ENCODE data around the gene MTA2. TPM values are rescaled to one million over a fixed set of nuclear protein-coding genes. Genes with fewer than 3 reads are reported as not detected.
"Not testable (repeated sequence)": the region's sequence is repeated elsewhere in the genome, so short reads cannot be mapped to it uniquely, and the experiment has no call there.

The MTA2 gene
- total RNA-seq, 6 experiments from 2014 or later, result 89.6 to 106 (median 95.8) TPM

DNA sequence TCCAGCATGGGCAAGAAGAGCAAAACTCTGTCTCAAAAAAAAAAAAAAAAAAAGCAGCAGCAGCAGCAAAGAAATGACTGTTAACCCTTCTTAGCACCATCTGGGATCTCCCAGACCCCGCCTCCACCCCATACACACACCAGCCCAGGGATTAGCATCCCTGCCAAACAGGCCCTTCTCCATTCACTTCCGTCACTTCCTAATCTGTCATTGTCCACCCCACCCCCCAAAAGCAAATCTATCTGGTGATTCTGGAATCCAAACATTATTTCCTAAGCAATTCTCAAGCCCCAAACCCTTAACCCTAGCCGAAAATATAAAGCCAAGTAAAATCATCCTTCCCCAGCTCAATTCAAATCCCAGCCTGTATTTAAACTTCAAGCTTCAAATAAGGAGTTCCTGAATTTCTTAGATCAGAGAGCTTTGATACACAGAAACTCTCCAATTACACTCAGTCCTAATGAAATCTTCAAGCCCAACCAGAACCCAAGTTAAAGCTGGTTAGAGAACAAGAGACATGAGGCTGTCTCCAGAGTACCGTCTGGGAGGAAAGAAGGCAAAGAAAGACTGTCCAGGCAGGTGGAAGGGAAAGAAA is 49.1 kb downstream of the MTA2 start:
- H3K27ac Mint-ChIP-seq, result peak overlapping the region; percentile 98
- peaks cover 7% of the 10 kb centered on the region for H3K36me3 Mint-ChIP-seq (ENCODE audit: low read depth)
- DNase-seq, result no peak
- peaks cover 10% of the 10 kb centered on the region for H3K27me3 Mint-ChIP-seq (ENCODE audit: insufficient read depth)
- no peaks in the 10 kb centered on the region for H3K9me3 Mint-ChIP-seq
- TF ChIP-seq, protein P1, sequence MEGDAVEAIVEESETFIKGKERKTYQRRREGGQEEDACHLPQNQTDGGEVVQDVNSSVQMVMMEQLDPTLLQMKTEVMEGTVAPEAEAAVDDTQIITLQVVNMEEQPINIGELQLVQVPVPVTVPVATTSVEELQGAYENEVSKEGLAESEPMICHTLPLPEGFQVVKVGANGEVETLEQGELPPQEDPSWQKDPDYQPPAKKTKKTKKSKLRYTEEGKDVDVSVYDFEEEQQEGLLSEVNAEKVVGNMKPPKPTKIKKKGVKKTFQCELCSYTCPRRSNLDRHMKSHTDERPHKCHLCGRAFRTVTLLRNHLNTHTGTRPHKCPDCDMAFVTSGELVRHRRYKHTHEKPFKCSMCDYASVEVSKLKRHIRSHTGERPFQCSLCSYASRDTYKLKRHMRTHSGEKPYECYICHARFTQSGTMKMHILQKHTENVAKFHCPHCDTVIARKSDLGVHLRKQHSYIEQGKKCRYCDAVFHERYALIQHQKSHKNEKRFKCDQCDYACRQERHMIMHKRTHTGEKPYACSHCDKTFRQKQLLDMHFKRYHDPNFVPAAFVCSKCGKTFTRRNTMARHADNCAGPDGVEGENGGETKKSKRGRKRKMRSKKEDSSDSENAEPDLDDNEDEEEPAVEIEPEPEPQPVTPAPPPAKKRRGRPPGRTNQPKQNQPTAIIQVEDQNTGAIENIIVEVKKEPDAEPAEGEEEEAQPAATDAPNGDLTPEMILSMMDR (IDR thresholded peaks at IDR 0.05), result no peak
- H3K4me3 Mint-ChIP-seq, result peak overlapping the region; percentile 86
- H3K4me1 Mint-ChIP-seq (ENCODE audit: low read depth), result peaks cover 76% of the 10 kb centered on the region

DNA sequence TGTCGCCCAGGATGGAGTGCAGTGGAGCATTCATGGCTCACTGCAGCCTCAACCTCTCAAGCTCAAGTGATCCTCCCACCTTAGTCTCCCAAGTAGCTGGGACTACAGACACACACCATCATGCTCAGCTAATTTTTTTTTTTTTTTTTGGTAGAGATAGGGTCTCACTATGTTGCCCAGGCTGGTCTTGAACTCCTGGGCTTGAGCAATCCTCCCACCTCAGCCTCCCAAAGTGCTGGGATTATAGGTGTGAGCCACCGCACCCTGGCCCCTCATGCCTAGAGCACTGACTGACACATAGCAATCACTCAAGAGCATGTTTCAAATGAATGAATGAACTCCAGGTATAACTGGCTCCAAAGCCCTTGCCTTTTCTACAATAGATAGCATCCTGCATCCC is 51.2 kb downstream of the MTA2 start:
- not testable (repeated sequence) for DNase-seq

DNA sequence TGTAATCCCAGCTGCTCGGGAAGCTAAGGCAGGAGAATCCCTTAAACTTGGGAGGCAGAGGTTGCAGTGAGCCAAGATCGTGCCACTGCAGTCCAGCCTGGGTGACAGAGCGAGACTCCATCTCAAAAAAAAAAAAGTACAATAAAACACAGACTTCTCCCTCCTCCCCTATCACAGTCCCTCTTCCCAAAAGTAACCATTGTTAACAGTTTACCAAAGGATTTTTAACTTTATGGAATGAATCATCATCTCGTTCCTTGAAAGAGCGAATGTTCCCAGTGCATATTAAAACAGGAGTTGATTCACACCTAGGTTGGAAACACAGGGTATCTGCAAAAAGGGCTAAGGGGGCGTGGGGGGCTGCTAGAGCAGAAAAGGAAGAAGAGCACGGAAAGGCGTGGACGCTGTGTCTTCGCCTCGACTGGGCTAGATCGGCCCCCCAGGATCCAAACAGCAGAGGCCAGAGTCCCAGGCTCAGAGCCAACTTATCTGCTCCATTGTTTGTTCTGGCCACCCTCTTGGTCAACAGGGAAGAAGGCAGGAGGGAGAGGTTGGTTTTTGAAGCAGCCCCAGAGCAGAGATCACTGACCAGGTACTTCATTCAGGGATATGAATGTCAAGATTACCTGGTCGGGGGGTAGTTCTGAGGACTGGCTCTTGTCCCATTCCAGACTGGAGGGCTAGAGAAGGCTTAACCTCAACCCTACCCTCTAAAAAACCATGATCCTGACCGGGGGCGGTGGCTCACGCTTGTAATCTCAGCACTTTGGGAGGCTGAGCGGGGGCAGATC is 52.9 kb downstream of the MTA2 start:
- Mint-ChIP-seq H3K4me1 (ENCODE audit: low read depth) (peaks cover 42% of the 10 kb centered on the region), H3K27ac (no peak overlapping the region; the same call in 1 of the 2 replicates), H3K36me3 (ENCODE audit: low read depth) (peaks cover 19% of the 10 kb centered on the region), H3K4me3 (no peak overlapping the region; the same call in 1 of the 2 replicates), H3K27me3 (ENCODE audit: insufficient read depth) (peaks cover 12% of the 10 kb centered on the region), H3K9me3 (no peaks in the 10 kb centered on the region)
- TF ChIP-seq, protein P1 (IDR thresholded peaks at IDR 0.05), result no peak
- no peak for DNase-seq

More for the DNA sequence above, 51.2 kb downstream of the MTA2 start:
- not testable (repeated sequence) for H3K9me3 Mint-ChIP-seq; H3K4me3 Mint-ChIP-seq; H3K27me3 Mint-ChIP-seq (ENCODE audit: insufficient read depth); H3K36me3 Mint-ChIP-seq (ENCODE audit: low read depth)
- Mint-ChIP-seq H3K4me1 (ENCODE audit: low read depth) (peaks cover 59% of the 10 kb centered on the region), H3K27ac (peak overlapping the region; percentile 98; the same call in 1 of the 2 replicates)

DNA sequence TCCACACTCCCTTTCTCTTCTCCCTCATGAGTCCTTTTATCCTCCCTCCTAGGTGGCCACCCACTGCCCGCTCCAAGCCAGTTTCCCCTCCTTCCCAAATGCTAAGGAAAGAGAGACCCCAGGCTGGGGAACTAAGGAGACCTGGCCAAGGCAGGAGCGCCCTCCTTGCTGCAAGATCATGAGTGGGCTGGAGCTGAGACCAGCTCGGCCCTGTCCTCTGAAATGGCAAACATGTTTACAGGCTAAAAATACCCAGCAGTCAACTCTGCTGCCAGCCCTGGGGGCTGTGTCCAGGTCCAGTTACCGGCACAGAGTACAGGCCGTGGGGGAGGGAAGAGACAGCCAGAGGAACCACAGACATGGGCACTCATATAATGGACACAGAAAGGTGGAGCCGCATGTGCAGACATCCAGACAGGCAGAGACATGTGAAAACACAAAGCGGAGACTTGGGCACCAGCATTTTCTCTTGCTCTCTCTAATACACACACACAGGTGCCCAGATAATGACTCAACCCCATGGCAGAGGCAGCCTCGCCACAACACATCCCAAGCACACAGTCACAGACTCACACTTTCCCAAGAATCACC is 53.9 kb downstream of the MTA2 start:
- H3K27me3 Mint-ChIP-seq (ENCODE audit: insufficient read depth), result peaks cover 14% of the 10 kb centered on the region
- no peak for DNase-seq
- TF ChIP-seq, protein P1 (IDR thresholded peaks at IDR 0.05), result no peak
- H3K4me1 Mint-ChIP-seq (ENCODE audit: low read depth), result peaks cover 38% of the 10 kb centered on the region
- peak overlapping the region; percentile 81 for H3K27ac Mint-ChIP-seq
- H3K4me3 Mint-ChIP-seq, result peak overlapping the region; percentile 98
- peaks cover 28% of the 10 kb centered on the region for H3K36me3 Mint-ChIP-seq (ENCODE audit: low read depth)
- H3K9me3 Mint-ChIP-seq, result no peaks in the 10 kb centered on the region

DNA sequence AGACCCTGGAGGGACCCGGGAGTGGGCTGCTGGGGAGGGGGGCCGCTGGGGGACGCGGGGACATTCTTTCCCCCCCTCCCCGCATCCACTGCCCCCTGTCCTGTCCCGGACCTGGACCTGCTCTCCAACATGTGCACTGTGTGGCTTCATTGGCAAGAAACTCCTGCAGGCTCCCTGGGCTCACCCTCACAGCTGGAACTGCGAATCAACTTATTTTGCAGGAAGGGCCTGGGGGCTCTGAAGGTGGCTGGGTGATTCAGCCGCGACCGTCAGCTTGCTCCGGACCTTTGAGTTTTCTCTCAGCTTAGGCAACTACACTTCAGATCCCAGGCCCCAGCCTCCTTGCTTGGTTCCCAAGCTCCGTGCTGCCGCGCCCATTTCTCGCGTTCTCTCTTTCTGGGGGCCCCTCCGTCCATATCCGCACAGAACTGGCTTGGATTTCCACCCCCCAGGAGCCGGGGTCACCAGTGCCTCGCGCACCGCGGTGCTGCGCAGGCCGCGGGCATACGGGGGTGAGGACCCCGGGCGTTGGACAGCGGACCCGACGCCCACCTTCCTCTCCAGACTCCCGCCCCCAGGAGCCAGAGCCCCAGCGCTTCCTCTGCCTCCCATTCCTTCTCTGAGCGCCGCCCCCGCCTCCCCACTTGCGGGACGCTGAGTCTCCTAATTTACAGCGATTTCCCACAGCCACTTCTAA is 54.6 kb downstream of the MTA2 start:
- peaks cover 38% of the 10 kb centered on the region for H3K4me1 Mint-ChIP-seq (ENCODE audit: low read depth)
- DNase-seq, result peak; percentile 63
- peak overlapping the region; percentile 98 for H3K4me3 Mint-ChIP-seq
- TF ChIP-seq, protein P1 (IDR thresholded peaks at IDR 0.05), result no peak
- peaks cover 28% of the 10 kb centered on the region for H3K36me3 Mint-ChIP-seq (ENCODE audit: low read depth)
- peak overlapping the region; percentile 81 for H3K27ac Mint-ChIP-seq
- H3K9me3 Mint-ChIP-seq, result no peaks in the 10 kb centered on the region
- peaks cover 14% of the 10 kb centered on the region for H3K27me3 Mint-ChIP-seq (ENCODE audit: insufficient read depth)
